Stimulated activated CD4-positive, alpha-beta T cell treated with anti-CD3 and anti-CD28 coated beads, Interleukin-15, amount 100 ng/mL, for 1 hour (primary cell): ENCODE measurements around the gene TBC1D10A.

Source experiments
- DNase-seq, 2 donors: peaks; one replicate each; pipeline ENCODE4 v3.0.0-alpha.2; 2020; ENCODE audit warnings: low read depth in 1 of 2, low spot score in 1 of 2

Gene TBC1D10A

GRCh38 chr22:30321461-30321860, 5.3 kb downstream of the TBC1D10A start:
- no peak for DNase-seq

GRCh38 chr22:30320021-30320556, 6.7 kb downstream of the TBC1D10A start:
- DNase-seq = no peak

- DNase-seq = no peak
These were observed 7.8 kb downstream of the TBC1D10A start for GRCh38 chr22:30318799-30319419.

- no peak for DNase-seq
These were observed 9.0 kb downstream of the TBC1D10A start for GRCh38 chr22:30317778-30318177.

GRCh38 chr22:30315962-30316576, 10.7 kb downstream of the TBC1D10A start:
- DNase-seq = no peak

- peak in 1 of 2 donors; percentile 16 for DNase-seq
These were observed 11.8 kb downstream of the TBC1D10A start for GRCh38 chr22:30314915-30315314.

- no peak for DNase-seq
These were observed 13.0 kb downstream of the TBC1D10A start for GRCh38 chr22:30313527-30314363.

GRCh38 chr22:30312053-30312452, 14.7 kb downstream of the TBC1D10A start:
- no peak for DNase-seq

GRCh38 chr22:30310881-30311771, 15.6 kb downstream of the TBC1D10A start:
- DNase-seq = no peak

- no peak for DNase-seq
These were observed 16.6 kb downstream of the TBC1D10A start for GRCh38 chr22:30309951-30310741.

GRCh38 chr22:30308518-30309230, 18.1 kb downstream of the TBC1D10A start:
- DNase-seq = no peak

- DNase-seq = no peak
These were observed 18.6 kb downstream of the TBC1D10A start for GRCh38 chr22:30308093-30308492.

- DNase-seq = no peak
These were observed 19.6 kb downstream of the TBC1D10A start for GRCh38 chr22:30307041-30307574.

- no peak for DNase-seq
These were observed 20.1 kb downstream of the TBC1D10A start for GRCh38 chr22:30306627-30307011.

- DNase-seq = no peak
These were observed 20.7 kb downstream of the TBC1D10A start for GRCh38 chr22:30305906-30306626.

- peak in 1 of 2 donors; percentile 26 for DNase-seq
These were observed 21.2 kb downstream of the TBC1D10A start for GRCh38 chr22:30305519-30305905.

GRCh38 chr22:30304495-30305244, 22.1 kb downstream of the TBC1D10A start:
- no peak for DNase-seq

- DNase-seq = no peak
These were observed 24.0 kb downstream of the TBC1D10A start for GRCh38 chr22:30302810-30303138.
